B cell (primary cell): ENCODE measurements around the gene SLC25A43. TPM values are rescaled to one million over a fixed set of nuclear protein-coding genes. Genes with fewer than 3 reads are reported as not detected.

Experiments
- ATAC-seq: fragments of 200-7000 bp; cut with Tn5 transposase; one replicate; pipeline ENCODE4 v1.10.0; 2021; ENCODE audit warnings: low read depth, mild to moderate bottlenecking, moderate number of reproducible peaks, moderate library complexity
- CTCF ChIA-PET: fragments of 350-600 bp; sonication (Branson Sonifier 250); formaldehyde crosslinking; loops from one replicate; lab custom pipeline; 2021; ENCODE audit warnings: antibody characterized with exemption, inconsistent platforms; lab: Charles Lee
- POLR2A ChIA-PET: fragments of 350-600 bp; sonication (Branson Sonifier 250); formaldehyde crosslinking; loops from one replicate; lab custom pipeline; 2021; ENCODE audit warnings: antibody characterized with exemption; lab: Charles Lee
- DNase-seq: peaks from one replicate; pipeline ENCODE4 v3.0.0; 2013
- H2AFZ ChIP-seq: 2 replicates; pipeline ENCODE4 v1.6.1; 2012; ENCODE audit warnings: mild to moderate bottlenecking, low read depth, low read length; ENCODE audit not compliant: insufficient read depth, poor library complexity, severe bottlenecking
- H3K27ac ChIP-seq, 2 donors: 1 replicate in 1 of 2; 2 replicates in 1 of 2; pipeline ENCODE4 v1.5.1; 2012 to 2013; ENCODE audit warnings: low read length in 2 of 2, mild to moderate bottlenecking in 2 of 2, moderate library complexity in 1 of 2
- H3K27me3 ChIP-seq, 4 experiments: fragments of 200-600 bp in 1 of 4; sonication (generic) in 1 of 4; replicated peaks in 1 of 4; 1 replicate in 2 of 4; 2 replicates in 2 of 4; pipeline versions ENCODE4 v1.6.1 to v1.7.0; 2013 to 2016; ENCODE audit warnings: low read length in 3 of 4, mild to moderate bottlenecking in 2 of 4, mixed read lengths in 1 of 4, moderate library complexity in 1 of 4; ENCODE audit not compliant: insufficient read depth in 4 of 4, control insufficient read depth in 3 of 4; ENCODE audit errors: control extremely low read depth in 1 of 4
- H3K36me3 ChIP-seq, 2 experiments: replicated peaks in 1 of 2; 1 replicate in 1 of 2; 2 replicates in 1 of 2; pipeline versions ENCODE4 v1.6.1 to v1.7.1; 2013; ENCODE audit warnings: low read length in 1 of 2; ENCODE audit not compliant: insufficient read depth in 2 of 2, control insufficient read depth in 1 of 2; ENCODE audit errors: control extremely low read depth in 1 of 2, extremely low read depth in 1 of 2
- H3K4me1 ChIP-seq, 2 donors: fragments of 200-600 bp in 1 of 2; sonication (generic) in 1 of 2; 1 replicate in 1 of 2; 2 replicates in 1 of 2; pipeline versions ENCODE4 v1.5.1 to v1.6.1; 2013 to 2017; ENCODE audit warnings: low read length in 2 of 2; ENCODE audit not compliant: control insufficient read depth in 2 of 2, insufficient read depth in 2 of 2
- H3K4me2 ChIP-seq: replicated peaks from 2 replicates; pipeline ENCODE3; 2012; ENCODE audit warnings: mild to moderate bottlenecking, low read depth, low read length; ENCODE audit not compliant: poor library complexity, severe bottlenecking
- H3K4me3 ChIP-seq, 5 experiments: fragments of 200-600 bp in 1 of 5; sonication (generic) in 1 of 5; 1 replicate in 3 of 5; 2 replicates in 2 of 5; pipeline versions ENCODE4 v1.5.1 to v1.7.0; 2011 to 2016; ENCODE audit warnings: low read length in 4 of 5, mild to moderate bottlenecking in 4 of 5, low read depth in 2 of 5, control low read depth in 1 of 5, moderate library complexity in 1 of 5; ENCODE audit not compliant: insufficient read depth in 1 of 5; ENCODE audit errors: control extremely low read depth in 1 of 5, extremely low read depth in 1 of 5
- H3K79me2 ChIP-seq: fragments of 200-600 bp; sonication (generic); one replicate; pipeline ENCODE4 v1.6.0; 2016; ENCODE audit warnings: low read length; ENCODE audit not compliant: control insufficient read depth, insufficient read depth
- H3K9ac ChIP-seq: fragments of 200-600 bp; sonication (generic); 2 replicates; pipeline ENCODE4 v1.6.1; 2017; ENCODE audit warnings: mild to moderate bottlenecking, low read length, moderate library complexity
- H3K9me3 ChIP-seq, 3 donors: one replicate each; pipeline versions ENCODE4 v1.6.1 to v1.7.1; 2013; ENCODE audit warnings: low read length in 2 of 3; ENCODE audit not compliant: control insufficient read depth in 2 of 3, insufficient read depth in 1 of 3; ENCODE audit errors: control extremely low read depth in 1 of 3
- H4K20me1 ChIP-seq: 2 replicates; pipeline ENCODE4 v1.6.0; 2012; ENCODE audit warnings: mild to moderate bottlenecking, low read length; ENCODE audit not compliant: insufficient read depth, control insufficient read depth, poor library complexity, severe bottlenecking
- H3K27ac Mint-ChIP-seq: one replicate; pipeline ENCODE4 v1.8.0; 2021; ENCODE audit warnings: mixed read lengths
- H3K27me3 Mint-ChIP-seq: one replicate; pipeline ENCODE4 v1.8.0; 2021; ENCODE audit warnings: mixed read lengths
- H3K4me1 Mint-ChIP-seq: one replicate; pipeline ENCODE4 v1.8.0; 2021; ENCODE audit warnings: mixed read lengths
- H3K4me3 Mint-ChIP-seq: one replicate; pipeline ENCODE4 v1.8.0; 2021; ENCODE audit warnings: mixed read lengths
- H3K9me3 Mint-ChIP-seq: one replicate; pipeline ENCODE4 v1.8.0; 2022; ENCODE audit warnings: mixed read lengths; ENCODE audit not compliant: insufficient read depth
- EZH2 ChIP-seq: IDR thresholded peaks from 2 replicates; pipeline ENCODE4 v1.6.1; 2012; ENCODE audit warnings: borderline replicate concordance, low read depth, mild to moderate bottlenecking, moderate library complexity, low read length; ENCODE audit not compliant: insufficient read depth, poor library complexity, severe bottlenecking
- WGBS: methylation state at CpG from one replicate; pipeline ENCODE4 v1.1.5; 2013; ENCODE audit warnings: missing lambda C conversion rate; ENCODE audit not compliant: insufficient coverage; 5-methylcytosine and 5-hydroxymethylcytosine counted together
- intact Hi-C: fragments of 100-400 bp; cut with micrococcal nuclease; formaldehyde crosslinking; loops from one replicate; pipeline ENCODE4 v1.10.0; 2022
- polyA plus RNA-seq: library from polyadenylated mRNA; depleted of rRNA; stranded (reverse); fragments of >200 nt; gene quantifications from 2 replicates; pipeline ENCODE4 v1.2.3, GENCODE V29; 2012
- total RNA-seq, 2 donors: library from RNA; stranded (reverse); fragments of 120-200 nt in 1 of 2; gene quantifications; 1 replicate in 1 of 2; 2 replicates in 1 of 2; pipeline versions ENCODE4 v1.2.3 to v1.2.4, GENCODE V29; 2013 to 2022
- TF ChIP-seq, protein P1 (sequence below): fragments of 200-600 bp; IDR thresholded peaks from one replicate; pipeline ENCODE4 v1.8.0; 2022; ENCODE audit warnings: antibody characterized with exemption, mild to moderate bottlenecking

The SLC25A43 gene
- total and polyA plus RNA-seq, 2 donors (not counting 1 experiment from before 2014, with no cell fraction given) = 9.1 to 11.2 TPM

DNA sequence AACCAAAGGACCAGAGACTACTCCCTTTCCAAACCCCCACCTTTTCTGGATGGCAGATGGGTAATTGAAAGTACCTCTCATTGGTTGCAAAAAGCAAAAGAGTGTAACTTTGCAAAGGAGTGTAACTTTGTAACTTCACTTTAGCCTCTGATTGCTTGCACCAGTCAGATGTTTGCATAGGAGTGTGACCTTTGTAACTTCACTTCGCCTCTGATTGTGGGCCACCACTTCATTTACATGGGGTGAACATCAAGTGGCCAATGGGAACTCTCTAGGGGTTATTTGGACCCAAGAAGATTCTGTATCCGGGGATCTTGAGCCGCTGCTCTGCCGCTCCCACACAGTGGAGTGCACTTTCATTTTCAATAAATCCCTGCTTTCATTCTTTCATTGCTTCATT is 9.9 kb upstream of the SLC25A43 start:
- Histone ChIP-seq H3K4me1 (no peaks in the 10 kb centered on the region), H3K36me3 (no peaks in the 10 kb centered on the region), H3K27me3 (no peaks in the 10 kb centered on the region), H2AFZ (no peak overlapping the region), H4K20me1 (no peaks in the 10 kb centered on the region), H3K4me2 (no peak overlapping the region), H3K9ac (no peak overlapping the region), H3K9me3 (no peaks in the 10 kb centered on the region), H3K27ac (no peak overlapping the region), H3K4me3 (no peak overlapping the region), H3K79me2 (no peaks in the 10 kb centered on the region)
- H3K4me1 Mint-ChIP-seq = peaks cover 3% of the 10 kb centered on the region
- no peaks in the 10 kb centered on the region for H3K27me3 Mint-ChIP-seq
- no peak overlapping the region for H3K27ac Mint-ChIP-seq
- ATAC-seq (no peak), DNase-seq (no peak)
- intact Hi-C loops = no loop called here
- ChIA-PET CTCF (no interaction called here), POLR2A (no interaction called here)
- WGBS = no CpG with 5 or more reads among the region's 4 CpGs
- H3K9me3 Mint-ChIP-seq = no peaks in the 10 kb centered on the region
- TF ChIP-seq, protein P1, sequence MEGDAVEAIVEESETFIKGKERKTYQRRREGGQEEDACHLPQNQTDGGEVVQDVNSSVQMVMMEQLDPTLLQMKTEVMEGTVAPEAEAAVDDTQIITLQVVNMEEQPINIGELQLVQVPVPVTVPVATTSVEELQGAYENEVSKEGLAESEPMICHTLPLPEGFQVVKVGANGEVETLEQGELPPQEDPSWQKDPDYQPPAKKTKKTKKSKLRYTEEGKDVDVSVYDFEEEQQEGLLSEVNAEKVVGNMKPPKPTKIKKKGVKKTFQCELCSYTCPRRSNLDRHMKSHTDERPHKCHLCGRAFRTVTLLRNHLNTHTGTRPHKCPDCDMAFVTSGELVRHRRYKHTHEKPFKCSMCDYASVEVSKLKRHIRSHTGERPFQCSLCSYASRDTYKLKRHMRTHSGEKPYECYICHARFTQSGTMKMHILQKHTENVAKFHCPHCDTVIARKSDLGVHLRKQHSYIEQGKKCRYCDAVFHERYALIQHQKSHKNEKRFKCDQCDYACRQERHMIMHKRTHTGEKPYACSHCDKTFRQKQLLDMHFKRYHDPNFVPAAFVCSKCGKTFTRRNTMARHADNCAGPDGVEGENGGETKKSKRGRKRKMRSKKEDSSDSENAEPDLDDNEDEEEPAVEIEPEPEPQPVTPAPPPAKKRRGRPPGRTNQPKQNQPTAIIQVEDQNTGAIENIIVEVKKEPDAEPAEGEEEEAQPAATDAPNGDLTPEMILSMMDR = no peak
- no peak for TF ChIP-seq EZH2
- H3K4me3 Mint-ChIP-seq = peak overlapping the region; percentile 39

DNA sequence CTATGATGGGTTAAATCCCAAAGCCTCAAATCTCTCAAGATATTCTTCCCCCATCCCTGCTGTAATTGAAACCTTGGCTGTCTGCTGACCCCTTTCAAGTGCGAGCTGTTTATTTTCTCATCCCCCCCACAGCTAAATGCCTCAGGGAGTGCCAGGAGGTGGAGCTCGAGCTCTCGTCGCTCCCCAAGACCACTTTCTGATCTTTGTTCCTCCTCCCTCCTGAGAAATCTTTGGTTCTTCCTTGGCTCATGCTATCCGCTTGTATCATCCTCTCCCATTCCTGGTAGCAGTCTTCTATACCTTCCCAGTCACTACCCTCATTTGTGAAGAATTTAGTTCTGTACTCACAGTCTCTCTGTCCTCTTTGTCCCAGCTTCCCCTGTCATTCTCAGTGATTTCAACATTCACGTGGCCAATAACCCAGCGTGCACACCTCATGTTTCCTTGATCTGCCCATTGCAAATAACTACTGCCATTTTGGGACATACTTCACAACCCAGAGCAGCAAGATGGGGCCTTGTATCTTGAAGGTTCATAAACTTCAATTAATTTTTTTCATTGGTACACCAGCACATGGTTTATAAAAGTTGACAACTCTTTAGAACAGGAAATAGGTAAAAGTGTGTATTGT is 9.2 kb upstream of the SLC25A43 start:
- CTCF ChIA-PET = interaction anchor here (0.6 to 0.9 kb wide), 2 partner anchors 12 to 21 kb away, joined by 3 read pairs; no protein-coding TSS in a partner anchor
- 81% methylated on average over 4 of the region's 7 CpGs for WGBS
- Histone ChIP-seq H3K9ac (no peak overlapping the region), H3K27ac (no peak overlapping the region), H4K20me1 (no peaks in the 10 kb centered on the region), H3K9me3 (no peaks in the 10 kb centered on the region), H3K4me2 (no peak overlapping the region), H3K27me3 (no peaks in the 10 kb centered on the region), H3K4me1 (no peaks in the 10 kb centered on the region), H3K36me3 (no peaks in the 10 kb centered on the region), H2AFZ (no peak overlapping the region), H3K79me2 (no peaks in the 10 kb centered on the region), H3K4me3 (no peak overlapping the region)
- no peak for ATAC-seq
- no peak overlapping the region for H3K27ac Mint-ChIP-seq
- intact Hi-C loops = no loop called here
- no peaks in the 10 kb centered on the region for H3K27me3 Mint-ChIP-seq
- no peak for DNase-seq
- H3K9me3 Mint-ChIP-seq = no peaks in the 10 kb centered on the region
- H3K4me1 Mint-ChIP-seq = peaks cover 3% of the 10 kb centered on the region
- H3K4me3 Mint-ChIP-seq = no peak overlapping the region
- no peak for TF ChIP-seq EZH2
- TF ChIP-seq, protein P1 = no peak
- POLR2A ChIA-PET = no interaction called here
